ENCODE data around the gene PRIM2.

DNA sequence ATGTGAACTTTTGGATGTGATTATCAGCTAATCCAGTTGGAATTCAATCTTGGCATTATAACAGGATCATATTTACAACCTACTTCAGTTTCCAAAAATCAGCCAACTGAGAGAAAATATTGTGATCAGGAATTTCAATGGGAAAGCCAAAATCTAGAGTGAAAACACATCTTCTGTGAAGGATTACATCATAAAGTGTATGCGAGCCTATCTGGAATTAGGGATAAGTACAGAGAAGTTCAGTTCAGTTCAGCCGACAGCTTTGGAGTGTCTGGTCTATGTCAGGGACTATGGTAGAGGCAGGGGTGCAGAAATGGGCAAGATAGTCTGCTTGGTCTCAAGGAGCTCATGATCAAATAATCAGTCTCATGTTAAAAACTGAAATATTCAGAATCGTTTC lies 12.3 kb upstream of the PRIM2 start:
- TF ChIP-seq, protein P1, sequence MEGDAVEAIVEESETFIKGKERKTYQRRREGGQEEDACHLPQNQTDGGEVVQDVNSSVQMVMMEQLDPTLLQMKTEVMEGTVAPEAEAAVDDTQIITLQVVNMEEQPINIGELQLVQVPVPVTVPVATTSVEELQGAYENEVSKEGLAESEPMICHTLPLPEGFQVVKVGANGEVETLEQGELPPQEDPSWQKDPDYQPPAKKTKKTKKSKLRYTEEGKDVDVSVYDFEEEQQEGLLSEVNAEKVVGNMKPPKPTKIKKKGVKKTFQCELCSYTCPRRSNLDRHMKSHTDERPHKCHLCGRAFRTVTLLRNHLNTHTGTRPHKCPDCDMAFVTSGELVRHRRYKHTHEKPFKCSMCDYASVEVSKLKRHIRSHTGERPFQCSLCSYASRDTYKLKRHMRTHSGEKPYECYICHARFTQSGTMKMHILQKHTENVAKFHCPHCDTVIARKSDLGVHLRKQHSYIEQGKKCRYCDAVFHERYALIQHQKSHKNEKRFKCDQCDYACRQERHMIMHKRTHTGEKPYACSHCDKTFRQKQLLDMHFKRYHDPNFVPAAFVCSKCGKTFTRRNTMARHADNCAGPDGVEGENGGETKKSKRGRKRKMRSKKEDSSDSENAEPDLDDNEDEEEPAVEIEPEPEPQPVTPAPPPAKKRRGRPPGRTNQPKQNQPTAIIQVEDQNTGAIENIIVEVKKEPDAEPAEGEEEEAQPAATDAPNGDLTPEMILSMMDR (IDR thresholded peaks at IDR 0.05): no peak
- TF ChIP-seq POLR2A (IDR thresholded peaks at IDR 0.05; ENCODE audit: low read length) (no peak), ZNF302 (CRISPR knock-in tag; IDR thresholded peaks at IDR 0.05) (no peak), HDAC2 (IDR thresholded peaks at IDR 0.05) (no peak), PHF8 (IDR thresholded peaks at IDR 0.05; ENCODE audit: borderline replicate concordance, low read depth) (no peak), CHD2 (IDR thresholded peaks at IDR 0.05; ENCODE audit: low read length, partially characterized antibody) (no peak)

Measured in A549 (cell line).